GM23248 (cell line): ENCODE results near the gene ALX4. TPM values are rescaled to one million over a fixed set of nuclear protein-coding genes. Genes with fewer than 3 reads are reported as not detected.

Source experiments
- DNase-seq: peaks from one replicate; pipeline ENCODE4 v3.0.0-alpha.2; 2015
- H2AFZ ChIP-seq: fragments of 200-600 bp; sonication (generic); 2 replicates; pipeline ENCODE4 v1.6.1; 2016; ENCODE audit warnings: antibody characterized with exemption
- H3F3A ChIP-seq: fragments of 200-600 bp; sonication (generic); 2 replicates; pipeline ENCODE4 v1.6.1; 2016; ENCODE audit warnings: mild to moderate bottlenecking, antibody characterized with exemption, mixed run types; ENCODE audit not compliant: insufficient read depth
- H3K27ac ChIP-seq: fragments of 200-600 bp; sonication (generic); 2 replicates; pipeline ENCODE4 v1.5.1; 2016; ENCODE audit warnings: mild to moderate bottlenecking
- H3K27me3 ChIP-seq: fragments of 200-600 bp; sonication (generic); replicated peaks from 2 replicates; pipeline ENCODE4 v1.6.1; 2016; ENCODE audit warnings: mild to moderate bottlenecking; ENCODE audit not compliant: insufficient read depth
- H3K36me3 ChIP-seq: fragments of 200-600 bp; sonication (generic); 2 replicates; pipeline ENCODE4 v1.6.1; 2016; ENCODE audit warnings: low read depth, mild to moderate bottlenecking
- H3K4me1 ChIP-seq: fragments of 200-600 bp; sonication (generic); 2 replicates; pipeline ENCODE4 v1.6.1; 2016; ENCODE audit warnings: mild to moderate bottlenecking; ENCODE audit not compliant: insufficient read depth
- H3K4me2 ChIP-seq: fragments of 200-600 bp; sonication (generic); one replicate; pipeline ENCODE4 v1.6.1; 2016; ENCODE audit warnings: mild to moderate bottlenecking; ENCODE audit not compliant: unreplicated experiment
- H3K4me3 ChIP-seq: fragments of 200-600 bp; sonication (generic); 2 replicates; pipeline ENCODE4 v1.5.1; 2016; ENCODE audit warnings: mild to moderate bottlenecking
- H3K79me2 ChIP-seq: fragments of 200-600 bp; sonication (generic); 2 replicates; pipeline ENCODE4 v1.6.1; 2016; ENCODE audit warnings: mild to moderate bottlenecking; ENCODE audit not compliant: insufficient read depth
- H3K9ac ChIP-seq: fragments of 200-600 bp; sonication (generic); 2 replicates; pipeline ENCODE4 v1.6.1; 2016; ENCODE audit warnings: mild to moderate bottlenecking
- H3K9me2 ChIP-seq: fragments of 200-600 bp; sonication (generic); 2 replicates; pipeline ENCODE4 v1.6.1; 2016; ENCODE audit warnings: mixed run types, mild to moderate bottlenecking, moderate library complexity; ENCODE audit not compliant: insufficient read depth
- H3K9me3 ChIP-seq: fragments of 200-600 bp; sonication (generic); one replicate; pipeline ENCODE4 v1.6.1; 2017; ENCODE audit warnings: low read depth
- H4K20me1 ChIP-seq: fragments of 200-600 bp; sonication (generic); 2 replicates; pipeline ENCODE4 v1.6.0; 2016; ENCODE audit not compliant: insufficient read depth
- EZH2 ChIP-seq: fragments of 200-600 bp; sonication (generic); IDR thresholded peaks from 2 replicates; pipeline ENCODE4 v1.6.1; 2018; ENCODE audit warnings: antibody characterized with exemption, mild to moderate bottlenecking; ENCODE audit not compliant: insufficient read depth, poor library complexity, severe bottlenecking
- EZH2phosphoT487 ChIP-seq: fragments of 200-600 bp; sonication (generic); IDR thresholded peaks from 2 replicates; pipeline ENCODE4 v1.6.1; 2018; ENCODE audit warnings: antibody characterized with exemption, moderate library complexity, mild to moderate bottlenecking, low read depth; ENCODE audit not compliant: insufficient read depth
- WGBS, 2 experiments: methylation state at CpG; one replicate each; pipeline ENCODE4 v1.1.6; 2015 to 2017; ENCODE audit warnings: low lambda C conversion rate in 2 of 2, low coverage in 1 of 2; ENCODE audit errors: missing lambda C conversion rate in 2 of 2; 5-methylcytosine and 5-hydroxymethylcytosine counted together
- in situ Hi-C: fragments of 300-500 bp; cut with MboI; formaldehyde crosslinking; loops from 2 replicates; pipeline ENCODE4 v1.15.0; 2020
- polyA plus RNA-seq: library from polyadenylated mRNA; unstranded; fragments of >200 nt; fragmentation: Nextera tagmentation; extraction: Ambion mirVana; gene quantifications from 2 replicates; pipeline ENCODE4 v1.2.1, GENCODE V29; 2016
- total RNA-seq: library from RNA; depleted of rRNA; stranded (reverse); fragments of >200 nt; shearing (Covaris generic); gene quantifications from 2 replicates; pipeline ENCODE4 v1.2.3, GENCODE V29; 2014

Gene ALX4
- total and polyA plus RNA-seq, 2 experiments from 2014 or later, result not detected

DNA sequence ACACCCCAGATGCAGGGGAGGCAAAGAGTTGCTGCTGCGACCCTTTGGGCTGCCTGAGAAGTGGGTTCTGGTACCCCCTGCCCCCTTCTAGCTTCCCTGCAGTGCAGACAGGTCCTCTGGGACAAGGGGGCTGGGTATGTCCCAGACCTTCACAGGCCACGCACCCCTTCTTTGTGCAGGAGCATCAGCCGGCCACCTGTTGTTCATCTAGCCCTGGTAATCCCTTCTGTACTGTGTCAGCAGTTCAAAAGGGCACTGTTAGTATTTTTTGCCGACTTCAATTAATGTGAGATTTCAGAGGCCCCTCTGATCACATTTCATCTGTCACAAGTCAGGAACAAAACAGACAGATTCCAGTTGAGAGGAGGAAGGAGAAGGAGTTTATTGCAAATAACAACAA lies 49.9 kb downstream of the ALX4 start:
- Histone ChIP-seq H3K79me2 (no peaks in the 10 kb centered on the region), H3K27ac (no peak overlapping the region), H3K27me3 (no peaks in the 10 kb centered on the region; the same call in 1 of the 2 replicates), H3F3A (no peaks in the 10 kb centered on the region), H3K4me3 (no peak overlapping the region), H3K36me3 (no peaks in the 10 kb centered on the region), H4K20me1 (no peaks in the 10 kb centered on the region), H3K9me3 (no peaks in the 10 kb centered on the region), H3K9me2 (no peaks in the 10 kb centered on the region), H3K4me2 (no peak overlapping the region), H2AFZ (no peak overlapping the region), H3K4me1 (no peaks in the 10 kb centered on the region), H3K9ac (no peak overlapping the region)
- in situ Hi-C loops, result no loop called here
- no peak for DNase-seq
- TF ChIP-seq EZH2 (no peak), EZH2phosphoT487 (no peak)
- WGBS, 2 experiments, result 59 to 70% methylated on average over 4 of the region's 4 CpGs

- H3K27ac ChIP-seq, result no peak overlapping the region
- no peaks in the 10 kb centered on the region for H3K79me2 ChIP-seq
- no peaks in the 10 kb centered on the region for H3K9me3 ChIP-seq
- H3K4me2 ChIP-seq, result no peak overlapping the region
- no peak for DNase-seq
- in situ Hi-C loops, result no loop called here
- H3K9me2 ChIP-seq, result no peaks in the 10 kb centered on the region
- TF ChIP-seq EZH2phosphoT487, result no peak
- no peak for TF ChIP-seq EZH2
- H2AFZ ChIP-seq, result no peak overlapping the region
- 56 to 57% methylated on average over 5 of the region's 5 CpGs for WGBS, 2 experiments
- H3F3A ChIP-seq, result no peaks in the 10 kb centered on the region
- no peak overlapping the region for H3K9ac ChIP-seq
- no peaks in the 10 kb centered on the region for H3K4me1 ChIP-seq
- H3K4me3 ChIP-seq, result no peak overlapping the region
- H3K36me3 ChIP-seq, result no peaks in the 10 kb centered on the region
- no peaks in the 10 kb centered on the region for H4K20me1 ChIP-seq
- H3K27me3 ChIP-seq, result no peaks in the 10 kb centered on the region; the same call in 1 of the 2 replicates
These were observed 51.0 kb downstream of the ALX4 start for GRCh38 chr11:44258839-44259420.

- H3K4me1 ChIP-seq, result no peaks in the 10 kb centered on the region
- H3K4me3 ChIP-seq, result no peak overlapping the region
- no peaks in the 10 kb centered on the region for H3K36me3 ChIP-seq
- DNase-seq, result peak; percentile 33
- 68 to 75% methylated on average over 5 of the region's 5 CpGs for WGBS, 2 experiments
- no peak overlapping the region for H3K4me2 ChIP-seq
- no peak overlapping the region for H3K9ac ChIP-seq
- no peaks in the 10 kb centered on the region for H3K9me3 ChIP-seq
- no peaks in the 10 kb centered on the region for H4K20me1 ChIP-seq
- TF ChIP-seq EZH2 (no peak), EZH2phosphoT487 (no peak)
- in situ Hi-C loops, result no loop called here
- no peaks in the 10 kb centered on the region for H3K79me2 ChIP-seq
- H3F3A ChIP-seq, result no peaks in the 10 kb centered on the region
- H3K9me2 ChIP-seq, result no peaks in the 10 kb centered on the region
- H3K27ac ChIP-seq, result no peak overlapping the region
- H3K27me3 ChIP-seq, result no peaks in the 10 kb centered on the region; the same call in 1 of the 2 replicates
- H2AFZ ChIP-seq, result no peak overlapping the region
These were observed 51.8 kb downstream of the ALX4 start for GRCh38 chr11:44258190-44258489.

DNA sequence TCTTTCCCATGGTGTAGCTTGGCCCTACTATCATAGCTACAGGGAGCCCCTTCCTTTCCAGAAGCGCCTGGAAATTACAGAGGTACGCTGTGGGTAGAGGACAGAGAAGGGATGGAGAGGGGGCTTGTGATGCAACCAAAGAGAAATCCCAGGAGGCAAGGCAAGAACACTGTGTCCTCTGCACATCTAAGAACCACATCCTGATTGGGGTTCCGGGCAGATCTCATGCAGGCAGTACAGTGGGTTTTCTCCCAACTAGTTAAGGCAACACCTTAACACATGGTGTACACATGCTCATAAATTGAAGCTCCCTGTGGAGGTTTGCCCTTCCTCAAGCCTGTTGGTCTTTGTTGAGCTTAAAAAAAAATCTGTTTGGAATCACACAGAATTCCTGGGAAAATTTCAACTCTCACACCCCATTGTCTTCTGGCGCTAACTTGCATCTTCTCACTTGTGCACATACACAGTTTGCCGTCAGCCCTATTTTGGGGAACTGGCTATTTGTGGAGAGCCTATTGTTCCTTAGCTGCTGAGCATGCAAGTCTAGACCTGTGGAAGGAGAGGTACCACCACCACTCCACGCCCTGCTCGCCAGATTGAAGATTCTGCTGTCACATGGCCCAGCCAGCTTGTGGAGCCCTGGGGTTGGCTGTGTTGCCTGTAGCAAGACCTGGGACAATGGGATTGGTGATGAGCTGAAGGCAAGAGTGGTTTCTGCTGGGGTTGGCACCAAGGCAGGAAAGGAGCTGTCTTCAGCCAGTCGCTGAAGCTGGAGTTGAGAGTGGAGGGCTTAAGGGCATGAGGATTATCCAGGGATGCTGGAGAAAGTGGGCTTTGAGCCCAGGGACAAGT lies 52.4 kb downstream of the ALX4 start:
- Histone ChIP-seq H3K27ac (no peak overlapping the region), H3K4me2 (no peak overlapping the region), H2AFZ (no peak overlapping the region), H3K79me2 (no peaks in the 10 kb centered on the region), H3K9me2 (no peaks in the 10 kb centered on the region), H3K9ac (no peak overlapping the region), H3K4me3 (no peak overlapping the region), H4K20me1 (no peaks in the 10 kb centered on the region), H3K27me3 (no peaks in the 10 kb centered on the region), H3K9me3 (no peaks in the 10 kb centered on the region), H3F3A (no peaks in the 10 kb centered on the region), H3K4me1 (no peaks in the 10 kb centered on the region), H3K36me3 (no peaks in the 10 kb centered on the region)
- 87 to 92% methylated on average over 8 of the region's 8 CpGs for WGBS, 2 experiments
- in situ Hi-C loops, result no loop called here
- no peak for DNase-seq
- TF ChIP-seq EZH2, result no peak
- TF ChIP-seq EZH2phosphoT487, result no peak
